Measurements from ENCODE around the gene PARS2. TPM values are rescaled to one million over a fixed set of nuclear protein-coding genes. Genes with fewer than 3 reads are reported as not detected.

The PARS2 gene
- total RNA-seq, 4 donors from 2014 or later = 2.1 to 3.6 (median 2.5) TPM

- TF ChIP-seq, protein P1, sequence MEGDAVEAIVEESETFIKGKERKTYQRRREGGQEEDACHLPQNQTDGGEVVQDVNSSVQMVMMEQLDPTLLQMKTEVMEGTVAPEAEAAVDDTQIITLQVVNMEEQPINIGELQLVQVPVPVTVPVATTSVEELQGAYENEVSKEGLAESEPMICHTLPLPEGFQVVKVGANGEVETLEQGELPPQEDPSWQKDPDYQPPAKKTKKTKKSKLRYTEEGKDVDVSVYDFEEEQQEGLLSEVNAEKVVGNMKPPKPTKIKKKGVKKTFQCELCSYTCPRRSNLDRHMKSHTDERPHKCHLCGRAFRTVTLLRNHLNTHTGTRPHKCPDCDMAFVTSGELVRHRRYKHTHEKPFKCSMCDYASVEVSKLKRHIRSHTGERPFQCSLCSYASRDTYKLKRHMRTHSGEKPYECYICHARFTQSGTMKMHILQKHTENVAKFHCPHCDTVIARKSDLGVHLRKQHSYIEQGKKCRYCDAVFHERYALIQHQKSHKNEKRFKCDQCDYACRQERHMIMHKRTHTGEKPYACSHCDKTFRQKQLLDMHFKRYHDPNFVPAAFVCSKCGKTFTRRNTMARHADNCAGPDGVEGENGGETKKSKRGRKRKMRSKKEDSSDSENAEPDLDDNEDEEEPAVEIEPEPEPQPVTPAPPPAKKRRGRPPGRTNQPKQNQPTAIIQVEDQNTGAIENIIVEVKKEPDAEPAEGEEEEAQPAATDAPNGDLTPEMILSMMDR (IDR thresholded peaks at IDR 0.05; ENCODE audit: low read depth) = no peak
Measured at GRCh38 chr1:54750596-54750995, 13.7 kb downstream of the PARS2 start.

DNA sequence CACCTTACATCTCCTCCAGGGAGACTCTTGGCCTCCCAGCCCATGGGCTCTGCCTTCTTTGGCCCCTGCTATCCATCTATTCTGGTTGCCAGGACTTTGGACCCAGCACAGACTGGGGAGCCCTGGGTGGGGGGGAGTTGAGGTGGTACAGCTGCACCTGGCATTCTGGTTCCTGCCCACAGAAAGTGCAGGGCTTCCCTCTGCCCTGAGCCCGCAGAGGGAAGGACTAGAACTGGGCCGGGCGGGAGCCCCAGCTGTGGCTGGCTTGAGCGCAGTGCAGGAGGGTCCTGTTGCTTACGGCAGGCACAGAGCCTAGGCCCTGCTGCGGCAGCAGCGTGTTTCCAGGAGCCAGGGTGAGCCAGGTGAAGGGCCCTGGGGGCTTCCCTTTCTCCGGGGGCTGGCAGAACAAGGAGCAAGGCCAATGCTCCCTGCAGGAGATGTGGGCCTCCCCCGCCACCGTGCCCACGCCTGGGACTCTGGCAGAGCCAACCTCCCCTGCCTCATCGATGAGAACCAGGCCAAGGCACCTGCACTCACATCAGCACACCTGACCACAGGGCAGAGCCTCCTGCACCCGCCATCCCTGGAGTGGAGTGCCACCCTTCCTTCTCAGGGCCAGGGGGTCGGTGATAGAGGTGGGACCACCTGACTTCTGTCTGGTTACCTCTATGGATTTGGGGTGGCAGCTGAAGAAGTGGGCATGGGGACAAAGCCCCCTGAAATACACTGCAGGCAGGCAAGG is 16.1 kb downstream of the PARS2 start:
- TF ChIP-seq, protein P1 (IDR thresholded peaks at IDR 0.05; ENCODE audit: low read depth) = no peak

DNA sequence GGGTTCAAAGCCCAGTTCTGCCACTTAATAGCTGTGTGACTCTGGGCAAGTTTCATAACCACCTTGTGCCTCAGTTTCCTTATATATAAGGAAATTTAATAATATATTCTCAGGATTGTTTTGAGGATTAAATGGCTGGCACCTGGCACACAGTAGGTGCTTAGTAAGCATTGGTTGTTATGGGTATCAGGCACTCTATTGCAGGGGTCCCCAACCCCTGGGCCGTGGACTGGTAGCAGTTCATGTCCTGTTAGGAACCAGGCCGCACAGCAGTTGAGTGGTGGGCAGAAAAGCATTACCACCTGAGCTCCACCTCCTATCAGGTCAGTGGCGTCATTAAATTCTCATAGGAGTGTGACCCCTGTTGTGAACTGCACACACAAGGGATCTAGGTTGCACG is 18.5 kb downstream of the PARS2 start:
- TF ChIP-seq, protein P1 (IDR thresholded peaks at IDR 0.05; ENCODE audit: low read depth) = no peak

DNA sequence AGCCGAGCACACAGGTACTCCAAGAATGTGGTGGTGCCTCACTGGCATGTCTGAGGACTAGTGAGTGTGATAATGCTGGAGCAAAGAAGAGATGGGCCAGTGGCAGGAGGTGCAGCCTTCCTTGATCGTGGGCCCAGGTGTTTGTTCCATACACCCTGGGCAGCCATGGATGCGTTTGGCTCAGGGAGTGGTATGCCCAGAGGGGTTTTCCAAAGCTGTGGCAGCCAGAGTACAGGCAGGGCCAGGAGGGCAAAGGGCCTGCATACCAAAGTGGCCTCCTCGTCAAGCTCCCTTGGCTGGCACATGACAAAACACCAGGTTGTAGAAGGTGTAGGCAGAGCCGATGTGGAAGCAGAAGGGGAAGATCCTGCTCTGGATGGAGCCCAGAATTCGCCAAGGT is 19.0 kb downstream of the PARS2 start:
- TF ChIP-seq, protein P1 (IDR thresholded peaks at IDR 0.05; ENCODE audit: low read depth) = no peak

DNA sequence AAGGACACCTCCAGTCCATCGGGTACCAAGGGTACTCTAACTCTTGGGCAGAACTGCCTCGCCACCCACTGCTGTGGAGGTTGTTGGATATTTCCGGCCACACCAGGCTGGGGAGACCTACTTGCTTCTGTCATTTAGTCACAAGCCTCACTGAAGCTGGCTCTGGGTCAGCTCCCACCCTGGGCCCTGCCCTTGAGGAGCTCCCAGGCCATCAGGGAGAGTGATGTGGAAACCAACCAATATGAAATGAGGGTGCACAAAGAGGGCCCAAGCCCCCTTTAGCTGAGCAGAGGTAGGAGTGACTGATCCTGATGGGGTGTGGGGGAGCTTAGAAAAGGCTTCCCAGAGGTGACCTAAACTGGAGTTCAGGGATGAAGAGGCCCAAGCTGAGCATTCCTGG is 19.6 kb downstream of the PARS2 start:
- TF ChIP-seq, protein P1 (IDR thresholded peaks at IDR 0.05; ENCODE audit: low read depth) = no peak

DNA sequence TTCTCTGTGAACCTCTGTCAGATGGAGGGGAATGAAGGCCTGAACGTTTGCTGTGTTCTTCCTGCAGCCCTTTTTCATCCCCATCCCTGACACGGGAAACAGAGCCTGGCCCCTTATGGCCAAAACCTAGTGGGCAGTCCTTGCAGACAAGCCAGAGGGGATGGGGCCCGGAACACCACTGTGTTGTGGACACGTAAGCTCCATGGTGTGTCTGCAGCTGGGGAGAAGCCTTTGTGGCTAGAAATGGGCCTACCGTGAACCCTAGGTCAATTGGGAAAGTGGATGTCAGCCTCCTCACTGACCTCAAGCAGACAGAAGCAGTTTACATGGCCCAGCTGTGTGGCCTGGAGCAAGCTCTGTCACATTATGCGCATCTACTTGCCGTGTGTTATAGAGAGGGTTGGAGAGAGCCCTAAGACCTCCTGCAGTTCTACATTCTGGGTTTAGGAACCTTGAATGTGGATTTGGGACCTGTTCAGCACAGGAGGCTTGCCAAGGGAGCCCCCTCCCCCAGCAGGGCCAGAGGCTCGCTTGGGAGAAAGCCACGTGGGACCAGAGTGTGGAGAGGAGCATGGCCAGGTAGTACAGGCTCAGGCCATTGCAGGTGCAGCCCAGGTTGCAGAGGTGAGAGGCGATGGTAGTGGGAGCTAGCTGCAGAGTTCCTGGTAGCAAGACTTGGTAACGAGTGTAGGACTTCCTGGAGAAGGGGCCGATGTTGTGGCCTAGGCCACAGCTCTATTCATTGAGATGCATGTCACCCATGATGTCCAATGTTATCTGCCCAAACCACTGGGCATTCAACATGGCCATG is 20.7 kb downstream of the PARS2 start:
- TF ChIP-seq, protein P1 (IDR thresholded peaks at IDR 0.05; ENCODE audit: low read depth) = no peak

DNA sequence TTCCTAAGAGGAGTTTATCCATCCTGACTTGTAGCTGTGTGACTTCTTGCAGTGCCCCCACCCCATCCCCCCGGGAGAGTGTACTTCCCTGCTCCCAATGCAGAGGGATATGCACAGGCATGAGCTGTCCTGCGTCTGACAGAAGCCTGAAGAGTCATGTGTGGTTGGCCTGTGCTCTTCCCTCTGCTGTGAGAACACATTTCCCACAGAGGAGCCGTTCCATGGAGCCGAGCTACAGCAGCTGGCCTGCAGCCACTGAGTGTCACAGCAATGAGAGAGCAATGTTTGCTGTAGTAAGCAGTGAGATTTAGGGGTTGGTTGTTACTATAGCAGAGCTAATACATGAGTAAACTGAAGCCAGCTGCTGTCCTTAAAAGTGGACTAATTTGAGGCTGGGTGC is 22.0 kb downstream of the PARS2 start:
- TF ChIP-seq, protein P1 (IDR thresholded peaks at IDR 0.05; ENCODE audit: low read depth) = no peak

Measured in subcutaneous adipose tissue (tissue), 4 donors.